ENCODE data around the gene DHRS1.

The DHRS1 gene

DNA sequence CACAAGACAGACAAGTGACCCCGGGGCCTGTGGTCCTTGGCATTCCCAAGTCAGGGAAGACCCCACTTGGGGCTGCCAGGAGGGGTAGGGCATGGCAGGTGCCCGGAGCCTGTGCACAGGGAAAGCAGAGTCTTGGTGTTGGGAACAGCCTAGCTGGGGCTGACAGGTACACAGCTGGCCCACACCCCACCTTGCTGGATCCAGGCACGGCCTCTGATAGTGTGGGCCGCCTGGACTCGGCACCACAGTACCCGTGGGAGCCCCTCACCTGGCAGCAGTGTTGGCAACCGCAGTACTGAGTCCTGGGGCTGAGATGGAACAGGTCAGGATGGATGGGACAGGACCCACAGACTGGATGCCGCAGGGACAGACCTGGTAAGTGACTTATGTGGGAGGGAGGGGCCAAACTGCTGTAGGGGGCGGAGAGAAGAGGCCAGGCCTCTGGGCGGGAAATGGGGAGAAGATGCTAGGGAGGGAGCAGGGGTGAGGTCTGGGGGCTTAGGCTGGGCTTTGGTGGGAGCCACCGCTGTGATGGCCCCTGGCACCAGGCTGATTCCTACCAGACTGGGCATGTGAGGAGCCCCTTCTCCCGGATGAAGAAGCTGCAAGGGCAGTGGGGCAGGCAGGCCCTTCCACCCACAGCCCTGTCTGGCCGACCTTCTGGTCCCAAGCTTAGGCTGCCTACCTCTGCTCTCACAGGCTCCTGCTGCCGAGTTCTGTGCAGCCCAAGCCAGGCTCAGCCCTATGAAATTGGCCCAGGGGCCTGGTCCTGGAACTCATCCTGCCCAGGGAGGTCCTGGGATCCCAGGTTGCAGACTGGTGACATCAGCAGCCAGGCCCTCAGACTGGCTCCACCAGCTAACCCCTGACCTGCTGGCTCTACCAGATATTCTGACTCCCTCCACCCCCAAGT lies 36.5 kb downstream of the DHRS1 start, which contains the start of gene TGM1:
TGM1 (minus strand) TSS at position 357 of the 913 bp plus-strand sequence. CDS start 825 bp downstream, outside the sequence.
- TF ChIP-seq POLR2AphosphoS5 (IDR thresholded peaks at IDR 0.05; ENCODE audit: low read depth, low read length) = no peak
- TF ChIP-seq SIN3A (IDR thresholded peaks at IDR 0.05; ENCODE audit: borderline replicate concordance, insufficient read depth, low read length) = no peak
- no peak for TF ChIP-seq TAF1 (IDR thresholded peaks at IDR 0.05; ENCODE audit: borderline replicate concordance, insufficient read depth, low read length)
- TF ChIP-seq REST (IDR thresholded peaks at IDR 0.05; ENCODE audit: insufficient read depth in 1 of 2, low read depth in 2 of 2, low read length in 2 of 2) = no peak
- TF ChIP-seq FOXP2 (optimal IDR thresholded peaks at IDR 0.05; ENCODE audit: borderline replicate concordance, extremely low read depth, extremely low read length, insufficient read depth) = no peak

DNA sequence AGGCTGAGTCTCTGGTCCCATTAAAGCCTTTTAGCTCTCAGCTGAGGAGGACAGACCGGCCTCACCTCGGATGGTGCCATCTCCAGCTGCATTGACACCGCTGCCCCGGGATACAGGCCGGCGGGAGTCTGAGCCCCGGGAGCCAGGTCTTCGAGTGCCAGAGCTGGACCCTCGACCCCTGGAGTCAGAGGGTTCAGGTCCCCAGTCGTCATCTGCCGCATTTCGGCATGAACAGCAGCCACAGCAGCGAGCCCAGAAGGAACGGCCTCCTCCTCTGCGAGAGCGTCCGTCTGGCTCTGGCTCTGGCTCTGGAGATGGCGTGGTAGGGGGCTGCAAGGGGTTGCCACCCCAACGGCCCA lies 37.6 kb downstream of the DHRS1 start:
- TF ChIP-seq SIN3A (IDR thresholded peaks at IDR 0.05; ENCODE audit: borderline replicate concordance, insufficient read depth, low read length) (no peak), REST (IDR thresholded peaks at IDR 0.05; ENCODE audit: insufficient read depth in 1 of 2, low read depth in 2 of 2, low read length in 2 of 2) (no peak), POLR2AphosphoS5 (IDR thresholded peaks at IDR 0.05; ENCODE audit: low read depth, low read length) (no peak), TAF1 (IDR thresholded peaks at IDR 0.05; ENCODE audit: borderline replicate concordance, insufficient read depth, low read length) (no peak), FOXP2 (optimal IDR thresholded peaks at IDR 0.05; ENCODE audit: borderline replicate concordance, extremely low read depth, extremely low read length, insufficient read depth) (no peak)

GRCh38 chr14:24261256-24261968 lies 38.2 kb downstream of the DHRS1 start:
- TF ChIP-seq FOXP2 (optimal IDR thresholded peaks at IDR 0.05; ENCODE audit: borderline replicate concordance, extremely low read depth, extremely low read length, insufficient read depth) (no peak), SIN3A (IDR thresholded peaks at IDR 0.05; ENCODE audit: borderline replicate concordance, insufficient read depth, low read length) (no peak), POLR2AphosphoS5 (IDR thresholded peaks at IDR 0.05; ENCODE audit: low read depth, low read length) (no peak), TAF1 (IDR thresholded peaks at IDR 0.05; ENCODE audit: borderline replicate concordance, insufficient read depth, low read length) (no peak), REST (IDR thresholded peaks at IDR 0.05; ENCODE audit: insufficient read depth in 1 of 2, low read depth in 2 of 2, low read length in 2 of 2) (no peak)

DNA sequence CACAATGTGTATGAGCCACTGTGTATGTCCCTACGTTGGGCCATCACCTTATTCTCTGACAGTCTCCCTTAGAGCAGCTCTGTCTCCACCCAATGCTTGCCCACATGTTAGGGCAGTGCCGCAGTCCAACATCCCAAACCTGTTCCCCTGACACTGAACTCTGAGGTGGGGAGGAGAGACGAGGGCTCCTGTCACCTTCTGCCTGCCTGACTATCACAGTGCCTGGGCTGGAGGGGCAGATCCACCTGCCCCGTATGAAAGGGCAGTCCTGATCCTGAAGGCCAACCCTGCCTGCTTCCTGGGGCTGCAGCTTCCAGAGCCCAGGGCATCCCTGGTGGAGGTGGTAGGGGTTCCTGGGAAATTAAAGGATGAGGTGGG lies 38.8 kb downstream of the DHRS1 start:
- TF ChIP-seq POLR2AphosphoS5 (IDR thresholded peaks at IDR 0.05; ENCODE audit: low read depth, low read length) = no peak
- no peak for TF ChIP-seq TAF1 (IDR thresholded peaks at IDR 0.05; ENCODE audit: borderline replicate concordance, insufficient read depth, low read length)
- TF ChIP-seq FOXP2 (optimal IDR thresholded peaks at IDR 0.05; ENCODE audit: borderline replicate concordance, extremely low read depth, extremely low read length, insufficient read depth) = no peak
- no peak for TF ChIP-seq REST (IDR thresholded peaks at IDR 0.05; ENCODE audit: insufficient read depth in 1 of 2, low read depth in 2 of 2, low read length in 2 of 2)
- no peak for TF ChIP-seq SIN3A (IDR thresholded peaks at IDR 0.05; ENCODE audit: borderline replicate concordance, insufficient read depth, low read length)

Measured in PFSK-1 (cell line).